HEK293 (cell line): ENCODE results near the gene PLEKHA8.

Experiments
- CTCF ChIA-PET: fragments of 350-600 bp; formaldehyde crosslinking; extraction: SDS; loops from one replicate; lab custom pipeline; 2021; ENCODE audit warnings: antibody characterized with exemption; lab: Yijun Ruan, JAX
- POLR2A ChIA-PET: fragments of 300-600 bp; formaldehyde crosslinking; extraction: SDS; loops from one replicate; lab custom pipeline; 2020; ENCODE audit warnings: antibody characterized with exemption, inconsistent platforms; lab: Yijun Ruan, JAX
- H3K27ac ChIP-seq: fragments of 200-500 bp; sonication (Bioruptor generic); 2 replicates; pipeline ENCODE4 v1.5.1; 2014; ENCODE audit warnings: low read depth, low read length, control low read depth, inconsistent platforms; ENCODE audit errors: extremely low read depth
- H3K36me3 ChIP-seq, 2 experiments: fragments of 200-500 bp in 1 of 2; sonication (Bioruptor generic) in 1 of 2; 1 replicate in 1 of 2; 2 replicates in 1 of 2; pipeline ENCODE4 v1.5.1; 2014 to 2017; ENCODE audit warnings: inconsistent platforms in 2 of 2, low read length in 2 of 2; ENCODE audit not compliant: control insufficient read depth in 2 of 2, insufficient read depth in 1 of 2
- H3K4me1 ChIP-seq: fragments of 200-500 bp; sonication (Bioruptor generic); 2 replicates; pipeline ENCODE4 v1.5.1; 2014; ENCODE audit warnings: mild to moderate bottlenecking, low read length, inconsistent platforms; ENCODE audit not compliant: control insufficient read depth, insufficient read depth
- H3K4me3 ChIP-seq: 2 replicates; pipeline ENCODE4 v1.5.1; 2011; ENCODE audit warnings: low read depth, mild to moderate bottlenecking, control low read depth, low read length, moderate library complexity
- H3K9me3 ChIP-seq: fragments of 200-500 bp; sonication (Bioruptor generic); 2 replicates; pipeline ENCODE4 v1.5.1; 2014; ENCODE audit warnings: low read depth, low read length, inconsistent platforms; ENCODE audit not compliant: control insufficient read depth, insufficient read depth
- GLIS1 ChIP-seq: fragments of 450-650 bp; formaldehyde crosslinking; IDR thresholded peaks from 2 replicates; pipeline ENCODE4 v1.5.1; 2016; ENCODE audit warnings: missing biosample characterization, missing genetic modification characterization
- HOXD13 ChIP-seq: sonication (generic); formaldehyde crosslinking; IDR thresholded peaks from 2 replicates; pipeline ENCODE4 v1.8.0; 2022; ENCODE audit warnings: missing genetic modification reagents, borderline replicate concordance
- ZBTB17 ChIP-seq: fragments of 450-650 bp; formaldehyde crosslinking; IDR thresholded peaks from 2 replicates; pipeline ENCODE4 v1.5.1; 2016; ENCODE audit warnings: missing biosample characterization, missing genetic modification characterization
- ZBTB7A ChIP-seq: fragments of 450-650 bp; formaldehyde crosslinking; IDR thresholded peaks from 2 replicates; pipeline ENCODE4 v1.5.1; 2016; ENCODE audit warnings: low read depth, missing biosample characterization, missing genetic modification characterization
- ZFP3 ChIP-seq: fragments of 450-650 bp; formaldehyde crosslinking; IDR thresholded peaks from 2 replicates; pipeline ENCODE4 v1.5.1; 2016; ENCODE audit warnings: low read depth, missing biosample characterization, missing genetic modification characterization
- ZNF10 ChIP-seq: fragments of 450-650 bp; formaldehyde crosslinking; IDR thresholded peaks from 2 replicates; pipeline ENCODE4 v1.5.1; 2017; ENCODE audit warnings: missing biosample characterization, missing genetic modification characterization
- ZNF133 ChIP-seq: fragments of 450-650 bp; formaldehyde crosslinking; IDR thresholded peaks from 2 replicates; pipeline ENCODE4 v1.5.1; 2016; ENCODE audit warnings: missing biosample characterization, missing genetic modification characterization
- ZNF140 ChIP-seq: fragments of 450-650 bp; formaldehyde crosslinking; IDR thresholded peaks from 2 replicates; pipeline ENCODE4 v1.5.1; 2016; ENCODE audit warnings: missing biosample characterization, missing genetic modification characterization
- ZNF239 ChIP-seq: fragments of 450-650 bp; formaldehyde crosslinking; IDR thresholded peaks from 2 replicates; pipeline ENCODE4 v1.5.1; 2016; ENCODE audit warnings: missing biosample characterization, missing genetic modification characterization
- ZNF335 ChIP-seq: fragments of 450-650 bp; formaldehyde crosslinking; conservative IDR thresholded peaks from 2 replicates; pipeline ENCODE4 v1.5.1; 2016; ENCODE audit warnings: missing biosample characterization, missing genetic modification characterization
- ZNF354C ChIP-seq: fragments of 450-650 bp; formaldehyde crosslinking; IDR thresholded peaks from 2 replicates; pipeline ENCODE4 v1.5.1; 2016; ENCODE audit warnings: missing biosample characterization, missing genetic modification characterization, low read depth, borderline replicate concordance
- ZNF423 ChIP-seq: fragments of 450-650 bp; formaldehyde crosslinking; IDR thresholded peaks from 2 replicates; pipeline ENCODE4 v1.5.1; 2016; ENCODE audit warnings: missing biosample characterization, missing genetic modification characterization
- ZNF544 ChIP-seq: fragments of 450-650 bp; formaldehyde crosslinking; IDR thresholded peaks from 2 replicates; pipeline ENCODE4 v1.5.0; 2017; ENCODE audit warnings: missing biosample characterization, missing genetic modification characterization
- ZNF571 ChIP-seq: fragments of 450-650 bp; formaldehyde crosslinking; IDR thresholded peaks from 2 replicates; pipeline ENCODE4 v1.5.0; 2017; ENCODE audit warnings: missing biosample characterization, missing genetic modification characterization
- ZNF596 ChIP-seq: fragments of 450-650 bp; IDR thresholded peaks from 2 replicates; pipeline ENCODE4 v1.5.0; 2018; ENCODE audit warnings: missing biosample characterization, mild to moderate bottlenecking, missing genetic modification characterization, moderate library complexity
- ZNF629 ChIP-seq: fragments of 450-650 bp; formaldehyde crosslinking; IDR thresholded peaks from 2 replicates; pipeline ENCODE4 v1.5.1; 2017; ENCODE audit warnings: missing biosample characterization, missing genetic modification characterization
- ZNF664 ChIP-seq: fragments of 450-650 bp; formaldehyde crosslinking; IDR thresholded peaks from 2 replicates; pipeline ENCODE4 v1.5.1; 2016; ENCODE audit warnings: missing biosample characterization, missing genetic modification characterization
- ZNF670 ChIP-seq: fragments of 450-650 bp; formaldehyde crosslinking; IDR thresholded peaks from 2 replicates; pipeline ENCODE4 v1.5.1; 2016; ENCODE audit warnings: missing biosample characterization, missing genetic modification characterization, low read depth
- ZNF776 ChIP-seq: fragments of 450-650 bp; formaldehyde crosslinking; IDR thresholded peaks from 2 replicates; pipeline ENCODE4 v1.5.0; 2017; ENCODE audit warnings: missing biosample characterization, missing genetic modification characterization, borderline replicate concordance
- ZNF791 ChIP-seq: fragments of 450-650 bp; formaldehyde crosslinking; IDR thresholded peaks from 2 replicates; pipeline ENCODE4 v1.5.1; 2016; ENCODE audit warnings: missing biosample characterization, missing genetic modification characterization
- ZNF792 ChIP-seq: fragments of 450-650 bp; formaldehyde crosslinking; IDR thresholded peaks from 2 replicates; pipeline ENCODE4 v1.5.1; 2016; ENCODE audit warnings: missing biosample characterization, missing genetic modification characterization
- TF ChIP-seq, protein P1 (sequence below): fragments of 450-650 bp; formaldehyde crosslinking; IDR thresholded peaks from 2 replicates; pipeline ENCODE4; 2016; ENCODE audit warnings: missing biosample characterization, missing genetic modification characterization
- TF ChIP-seq, protein P2 (sequence below): fragments of 450-650 bp; formaldehyde crosslinking; IDR thresholded peaks from 2 replicates; pipeline ENCODE4 v1.5.1; 2017; ENCODE audit warnings: missing biosample characterization, missing genetic modification characterization
- TF ChIP-seq, protein P3 (sequence below): fragments of 450-650 bp; formaldehyde crosslinking; IDR thresholded peaks from 2 replicates; pipeline ENCODE4 v1.5.1; 2017; ENCODE audit warnings: missing biosample characterization, missing genetic modification characterization

PLEKHA8 gene

DNA sequence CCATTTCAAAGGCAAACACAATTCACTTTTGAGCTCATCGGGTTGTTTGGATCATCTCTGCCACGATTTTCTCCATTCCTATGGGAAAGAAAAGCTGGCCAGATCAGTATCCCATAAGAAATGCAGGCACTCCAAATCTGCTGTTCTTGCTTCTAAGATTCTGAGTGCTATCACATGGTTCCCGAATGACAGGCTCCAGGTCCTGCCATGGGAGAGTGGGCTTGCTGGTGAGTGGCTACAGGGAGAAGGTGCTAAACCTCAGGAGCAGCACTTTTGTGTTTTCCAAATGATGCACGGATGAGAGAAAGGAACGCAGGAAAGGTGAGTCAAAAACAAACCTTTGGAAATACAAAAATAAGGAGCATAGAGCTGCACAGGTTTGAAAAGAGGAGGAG, 138.6 kb downstream of the PLEKHA8 start:
- H3K27ac ChIP-seq, result no peak overlapping the region

DNA sequence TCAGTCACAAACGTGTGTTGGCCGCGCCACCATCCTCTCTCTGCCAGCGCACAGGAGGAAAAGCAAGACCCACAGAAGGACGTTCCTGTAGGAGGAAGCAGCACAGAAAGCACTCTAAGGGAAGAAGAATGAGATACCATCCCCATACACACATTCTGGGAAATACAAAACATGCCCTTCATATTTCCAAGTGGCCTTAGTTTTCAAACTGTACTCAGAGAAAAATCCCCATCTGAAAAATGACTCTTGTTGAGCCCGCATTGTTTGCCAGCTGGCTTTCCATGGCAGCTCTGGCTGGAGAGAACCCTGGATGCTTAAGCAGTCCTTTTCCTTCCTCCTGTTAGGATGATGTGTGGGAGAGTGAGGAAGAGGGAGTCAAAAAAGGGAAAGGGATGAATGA, 139.7 kb downstream of the PLEKHA8 start:
- no peaks in the 10 kb centered on the region for H3K9me3 ChIP-seq
- no peak overlapping the region for H3K4me3 ChIP-seq
- no peak overlapping the region for H3K27ac ChIP-seq
- peaks cover 11% of the 10 kb centered on the region for H3K4me1 ChIP-seq
- CTCF ChIA-PET, result interaction anchor here (0.7 to 1.3 kb wide), 2 partner anchors 113 to 396 kb away, joined by 3 read pairs; no protein-coding TSS in a partner anchor
- POLR2A ChIA-PET, result no interaction called here
- TF ChIP-seq ZNF133 (tag by site-specific recombination), result no peak
- no peak for TF ChIP-seq ZBTB17 (tag by site-specific recombination)
- no peak for TF ChIP-seq ZNF776 (tag by site-specific recombination)
- no peak for TF ChIP-seq ZNF10 (tag by site-specific recombination)
- no peak for TF ChIP-seq ZNF239 (tag by site-specific recombination)
- TF ChIP-seq, protein P1, sequence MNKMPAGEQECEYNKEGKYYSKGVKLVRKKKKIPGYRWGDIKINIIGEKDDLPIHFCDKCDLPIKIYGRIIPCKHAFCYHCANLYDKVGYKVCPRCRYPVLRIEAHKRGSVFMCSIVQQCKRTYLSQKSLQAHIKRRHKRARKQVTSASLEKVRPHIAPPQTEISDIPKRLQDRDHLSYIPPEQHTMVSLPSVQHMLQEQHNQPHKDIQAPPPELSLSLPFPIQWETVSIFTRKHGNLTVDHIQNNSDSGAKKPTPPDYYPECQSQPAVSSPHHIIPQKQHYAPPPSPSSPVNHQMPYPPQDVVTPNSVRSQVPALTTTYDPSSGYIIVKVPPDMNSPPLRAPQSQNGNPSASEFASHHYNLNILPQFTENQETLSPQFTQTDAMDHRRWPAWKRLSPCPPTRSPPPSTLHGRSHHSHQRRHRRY (tag by site-specific recombination), result no peak
- TF ChIP-seq, protein P2, sequence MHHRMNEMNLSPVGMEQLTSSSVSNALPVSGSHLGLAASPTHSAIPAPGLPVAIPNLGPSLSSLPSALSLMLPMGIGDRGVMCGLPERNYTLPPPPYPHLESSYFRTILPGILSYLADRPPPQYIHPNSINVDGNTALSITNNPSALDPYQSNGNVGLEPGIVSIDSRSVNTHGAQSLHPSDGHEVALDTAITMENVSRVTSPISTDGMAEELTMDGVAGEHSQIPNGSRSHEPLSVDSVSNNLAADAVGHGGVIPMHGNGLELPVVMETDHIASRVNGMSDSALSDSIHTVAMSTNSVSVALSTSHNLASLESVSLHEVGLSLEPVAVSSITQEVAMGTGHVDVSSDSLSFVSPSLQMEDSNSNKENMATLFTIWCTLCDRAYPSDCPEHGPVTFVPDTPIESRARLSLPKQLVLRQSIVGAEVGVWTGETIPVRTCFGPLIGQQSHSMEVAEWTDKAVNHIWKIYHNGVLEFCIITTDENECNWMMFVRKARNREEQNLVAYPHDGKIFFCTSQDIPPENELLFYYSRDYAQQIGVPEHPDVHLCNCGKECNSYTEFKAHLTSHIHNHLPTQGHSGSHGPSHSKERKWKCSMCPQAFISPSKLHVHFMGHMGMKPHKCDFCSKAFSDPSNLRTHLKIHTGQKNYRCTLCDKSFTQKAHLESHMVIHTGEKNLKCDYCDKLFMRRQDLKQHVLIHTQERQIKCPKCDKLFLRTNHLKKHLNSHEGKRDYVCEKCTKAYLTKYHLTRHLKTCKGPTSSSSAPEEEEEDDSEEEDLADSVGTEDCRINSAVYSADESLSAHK (tag by site-specific recombination), result no peak
- no peak for TF ChIP-seq ZNF596 (tag by site-specific recombination)
- TF ChIP-seq ZNF670, result no peak
- TF ChIP-seq GLIS1 (tag by site-specific recombination), result no peak
- no peak for TF ChIP-seq HOXD13 (CRISPR knock-in tag)
- H3K36me3 ChIP-seq, result no peaks in the 10 kb centered on the region

More for the DNA sequence above, 138.6 kb downstream of the PLEKHA8 start:
- no peak for TF ChIP-seq ZNF335 (tag by site-specific recombination)
- TF ChIP-seq ZNF354C (tag by site-specific recombination), result no peak
- TF ChIP-seq ZNF629, result no peak
- TF ChIP-seq ZNF670, result no peak
- TF ChIP-seq ZNF423, result no peak
- TF ChIP-seq ZFP3 (tag by site-specific recombination), result no peak
- TF ChIP-seq ZNF664, result no peak
- TF ChIP-seq ZNF571 (tag by site-specific recombination), result no peak
- no peak for TF ChIP-seq ZNF140 (tag by site-specific recombination)
- TF ChIP-seq, protein P3, sequence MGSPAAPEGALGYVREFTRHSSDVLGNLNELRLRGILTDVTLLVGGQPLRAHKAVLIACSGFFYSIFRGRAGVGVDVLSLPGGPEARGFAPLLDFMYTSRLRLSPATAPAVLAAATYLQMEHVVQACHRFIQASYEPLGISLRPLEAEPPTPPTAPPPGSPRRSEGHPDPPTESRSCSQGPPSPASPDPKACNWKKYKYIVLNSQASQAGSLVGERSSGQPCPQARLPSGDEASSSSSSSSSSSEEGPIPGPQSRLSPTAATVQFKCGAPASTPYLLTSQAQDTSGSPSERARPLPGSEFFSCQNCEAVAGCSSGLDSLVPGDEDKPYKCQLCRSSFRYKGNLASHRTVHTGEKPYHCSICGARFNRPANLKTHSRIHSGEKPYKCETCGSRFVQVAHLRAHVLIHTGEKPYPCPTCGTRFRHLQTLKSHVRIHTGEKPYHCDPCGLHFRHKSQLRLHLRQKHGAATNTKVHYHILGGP (tag by site-specific recombination), result no peak
- TF ChIP-seq ZNF792 (tag by site-specific recombination), result no peak
- no peak for TF ChIP-seq ZNF791
- no peak for TF ChIP-seq ZNF596 (tag by site-specific recombination)
- no peak for TF ChIP-seq ZNF544 (tag by site-specific recombination)
- no peak for TF ChIP-seq ZBTB7A (tag by site-specific recombination)
- Histone ChIP-seq H3K4me1 (peaks cover 15% of the 10 kb centered on the region), H3K9me3 (no peaks in the 10 kb centered on the region), H3K4me3 (no peak overlapping the region), H3K36me3 (no peaks in the 10 kb centered on the region)
- ChIA-PET CTCF (interaction anchor here (0.8 to 1.3 kb wide), 2 partner anchors 397 to 398 kb away, joined by 3 to 4 read pairs; no protein-coding TSS in a partner anchor), POLR2A (no interaction called here)
